DLD1 (cell line): ENCODE measurements around the gene WNK4.
"Not testable (repeated sequence)": the region's sequence is repeated elsewhere in the genome, so short reads cannot be mapped to it uniquely, and the experiment has no call there.

Source experiments
- in situ Hi-C: cut with HindIII; loops from 2 replicates; pipeline ENCODE4 v1.10.0; 2017; ENCODE audit warnings: low sequenced_read_pairs

Gene WNK4

DNA sequence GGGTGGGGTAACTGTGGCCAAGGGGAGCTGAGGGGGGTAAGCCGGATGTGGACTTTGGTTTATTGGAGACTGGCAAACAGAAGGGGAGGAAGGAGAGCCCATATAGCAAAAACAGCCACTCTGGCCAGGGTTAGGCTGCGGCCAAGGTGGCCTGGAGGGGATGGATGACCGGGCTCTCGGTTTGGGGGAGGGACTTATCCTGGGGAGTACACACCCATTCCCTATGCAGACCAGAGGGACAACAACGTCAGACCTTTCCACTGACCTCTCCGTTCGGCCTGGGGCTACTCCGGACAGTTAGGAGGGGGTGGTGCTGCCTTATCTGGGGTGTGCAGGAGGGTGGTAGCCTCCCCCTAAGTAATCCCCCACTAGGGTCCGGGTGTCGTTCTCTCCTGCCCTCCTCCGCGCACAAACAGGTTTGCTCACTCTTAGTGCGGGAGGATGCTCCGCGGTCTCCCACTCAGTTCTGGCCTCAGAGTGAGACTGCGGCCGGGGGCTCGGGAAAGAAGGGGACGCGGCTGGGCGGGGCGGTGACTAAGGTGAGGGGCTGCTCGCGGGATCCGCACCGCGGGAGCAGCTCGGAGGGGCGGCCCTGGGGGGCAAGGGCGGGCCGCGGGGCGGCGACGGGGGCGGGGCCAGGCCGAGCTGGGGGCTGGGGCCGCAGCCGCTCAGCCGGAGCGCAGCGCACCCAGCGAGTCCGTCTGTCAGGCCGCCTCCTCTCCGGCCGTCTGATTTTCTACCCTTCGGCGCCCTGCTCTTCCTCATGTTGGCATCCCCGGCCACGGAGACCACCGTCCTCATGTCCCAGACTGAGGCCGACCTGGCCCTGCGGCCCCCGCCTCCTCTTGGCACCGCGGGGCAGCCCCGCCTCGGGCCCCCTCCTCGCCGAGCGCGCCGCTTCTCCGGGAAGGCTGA, at the start of gene WNK4:
Gene WNK4 (plus strand): TSS at position 675 of the 915 bp plus-strand sequence. CDS start 89 bp downstream, at position 764.
- in situ Hi-C loops = loop anchor here (10.0 kb wide), 1 partner anchor 175 kb away; the partner anchor contains the start of genes RETREG3 and TUBG1

DNA sequence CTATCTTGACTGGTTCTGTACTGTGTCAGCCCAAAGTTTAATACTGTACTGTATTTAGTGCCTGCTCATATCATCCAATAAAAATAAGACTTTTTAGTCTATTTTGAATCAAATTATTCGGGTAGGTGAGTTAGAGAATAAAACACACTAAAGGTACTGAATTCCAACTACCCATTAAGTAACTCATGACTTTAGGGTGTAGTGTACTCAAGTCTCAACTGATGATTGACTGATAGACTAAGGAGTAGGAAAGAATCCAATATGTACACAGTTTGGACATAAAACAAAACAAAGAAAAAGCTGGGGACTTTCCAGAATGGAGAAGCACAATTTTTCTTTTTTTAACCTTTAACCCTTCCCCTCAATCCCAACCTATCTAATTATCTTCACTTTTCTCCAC, 39.7 kb upstream of the WNK4 start:
- in situ Hi-C loops = no loop called here

DNA sequence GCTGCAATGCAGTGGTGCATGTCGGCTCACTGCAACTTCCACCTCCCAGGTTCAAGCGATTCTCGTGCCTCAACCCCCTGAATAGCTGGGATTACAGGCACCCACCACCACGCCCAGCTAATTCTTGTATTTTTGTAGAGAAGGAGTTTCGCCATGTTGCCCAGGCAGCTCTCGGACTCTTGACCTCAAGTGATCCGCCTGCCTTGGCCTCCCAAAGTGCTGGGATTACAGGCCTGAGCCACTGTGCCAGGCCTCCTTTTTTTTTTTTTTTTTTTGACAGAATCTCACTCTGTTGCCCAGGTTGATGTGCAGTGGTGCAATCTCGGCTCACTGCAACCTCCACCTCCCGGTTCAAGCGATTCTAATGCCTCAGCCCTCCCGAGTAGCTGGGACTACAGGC, 37.5 kb upstream of the WNK4 start:
- in situ Hi-C loops = not testable (repeated sequence)

DNA sequence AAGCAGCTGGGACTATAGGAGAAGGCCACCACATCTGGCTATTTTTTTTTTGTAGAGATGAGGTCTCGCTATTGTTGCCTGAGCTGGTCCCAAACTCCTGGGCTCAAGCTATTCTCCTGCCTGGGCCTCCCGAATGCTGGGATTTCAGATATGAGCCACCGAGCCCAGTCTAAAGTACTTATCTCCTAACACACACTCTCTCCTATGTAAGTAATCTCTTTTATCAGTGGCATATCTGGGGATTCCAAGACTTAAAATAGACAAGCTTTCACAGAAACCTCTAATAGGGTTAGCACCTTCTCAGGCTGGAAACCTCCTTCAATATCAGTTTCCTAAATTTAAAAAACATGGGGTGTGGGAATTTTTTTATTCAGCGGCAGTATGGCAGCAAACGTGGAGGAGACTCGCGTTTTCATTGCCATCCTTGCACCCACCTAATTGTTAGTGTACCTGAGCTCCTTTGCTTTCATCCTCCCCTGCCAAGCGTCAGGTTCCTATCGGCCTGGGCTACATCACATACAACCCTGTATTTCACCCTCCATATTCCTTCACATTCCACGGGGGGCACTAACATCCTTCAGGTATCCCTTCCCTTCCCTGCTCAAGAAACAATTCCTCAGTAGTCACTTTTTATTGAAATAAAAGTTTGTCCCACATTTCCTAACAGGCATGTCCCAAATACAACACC, 36.7 kb upstream of the WNK4 start:
- in situ Hi-C loops = no loop called here

- in situ Hi-C loops = no loop called here
These were observed 36.1 kb upstream of the WNK4 start for GRCh38 chr17:42744283-42744805.

- in situ Hi-C loops = no loop called here
These were observed 35.4 kb upstream of the WNK4 start, which contains the start of gene EZH1 for GRCh38 chr17:42744806-42745617. Gene EZH1, minus strand, starts transcription at chr17:42745040. Its CDS starts 16,099 bp downstream, at chr17:42728941.

DNA sequence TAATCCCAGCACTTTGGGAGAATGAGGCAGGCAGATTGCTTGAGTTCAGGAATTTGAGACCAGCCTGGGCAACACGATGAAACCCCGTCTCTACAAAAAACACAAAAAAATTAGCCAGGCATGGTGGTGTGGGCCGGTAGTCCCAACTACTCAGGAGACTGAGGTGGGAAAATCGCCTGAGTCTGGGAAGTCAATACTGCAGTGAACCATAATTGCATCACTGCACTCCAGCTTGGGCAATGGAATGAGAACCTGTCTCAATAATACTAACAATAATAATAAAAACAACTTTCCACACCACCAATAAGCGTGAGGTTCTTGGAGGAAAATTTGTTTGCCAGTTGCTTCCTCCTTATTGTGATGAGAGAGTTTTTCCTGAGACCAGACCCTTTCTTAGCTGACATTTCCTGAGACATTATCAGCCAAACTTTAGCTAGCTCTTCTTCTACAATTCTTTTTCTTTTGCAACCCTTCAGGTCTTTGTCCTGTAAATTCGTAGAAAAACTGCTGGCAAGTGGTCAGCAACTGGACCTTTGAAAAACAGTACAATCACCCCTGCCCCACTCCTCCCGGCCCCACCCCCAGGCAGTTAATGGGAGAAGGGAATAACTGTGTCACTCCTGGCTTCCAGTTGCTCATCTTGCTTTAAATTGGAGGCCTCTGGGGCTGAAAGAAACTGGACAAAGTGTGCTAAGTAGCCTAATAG, 32.1 kb upstream of the WNK4 start:
- in situ Hi-C loops = no loop called here

DNA sequence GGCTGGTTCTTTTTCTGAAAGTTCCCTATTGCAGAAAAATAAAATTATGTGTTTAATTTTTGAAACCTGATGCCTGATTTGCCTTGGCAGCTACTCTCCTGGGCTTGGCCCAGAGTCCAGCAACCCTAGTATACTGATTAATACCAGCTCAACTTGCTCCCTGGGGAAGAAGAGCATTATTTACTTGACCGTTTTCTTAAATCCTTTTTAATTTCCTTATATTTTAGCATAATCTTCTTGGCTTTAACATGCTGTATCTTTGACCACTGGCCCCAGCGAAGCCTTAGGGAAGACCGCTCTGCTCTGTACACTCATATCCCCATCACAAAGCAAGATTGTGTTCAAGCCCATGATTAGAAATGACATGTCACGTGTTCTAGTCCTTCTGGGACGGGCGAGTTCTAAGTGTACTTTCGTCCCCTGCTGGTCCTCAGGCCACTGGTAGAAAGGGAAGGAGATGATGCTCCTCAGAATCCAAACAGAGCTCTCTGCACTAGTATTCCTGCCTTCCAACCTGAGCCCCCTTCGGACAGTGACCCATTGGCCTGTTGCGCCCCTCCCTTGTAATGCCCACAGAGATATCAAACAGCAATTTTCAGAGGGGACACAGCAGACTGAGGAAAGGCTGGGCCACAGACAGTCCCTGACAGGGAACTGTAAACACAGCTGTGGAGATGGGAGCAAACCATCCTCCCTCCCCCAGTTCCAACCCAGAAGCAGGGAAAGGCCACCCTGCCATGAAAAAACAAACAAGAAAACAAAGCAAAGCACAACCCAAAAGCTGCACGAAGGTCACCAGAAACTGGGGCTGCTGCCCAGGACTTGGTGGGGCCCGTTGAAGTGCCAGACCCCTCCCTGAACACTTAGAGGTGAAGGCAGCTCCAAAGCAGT, 31.3 kb upstream of the WNK4 start:
- in situ Hi-C loops = no loop called here

GRCh38 chr17:42750739-42751344, 29.6 kb upstream of the WNK4 start:
- in situ Hi-C loops = no loop called here

- in situ Hi-C loops = no loop called here
These were observed 28.8 kb upstream of the WNK4 start for GRCh38 chr17:42751628-42752027.

- in situ Hi-C loops = no loop called here
These were observed 25.6 kb upstream of the WNK4 start for GRCh38 chr17:42754782-42755181.

DNA sequence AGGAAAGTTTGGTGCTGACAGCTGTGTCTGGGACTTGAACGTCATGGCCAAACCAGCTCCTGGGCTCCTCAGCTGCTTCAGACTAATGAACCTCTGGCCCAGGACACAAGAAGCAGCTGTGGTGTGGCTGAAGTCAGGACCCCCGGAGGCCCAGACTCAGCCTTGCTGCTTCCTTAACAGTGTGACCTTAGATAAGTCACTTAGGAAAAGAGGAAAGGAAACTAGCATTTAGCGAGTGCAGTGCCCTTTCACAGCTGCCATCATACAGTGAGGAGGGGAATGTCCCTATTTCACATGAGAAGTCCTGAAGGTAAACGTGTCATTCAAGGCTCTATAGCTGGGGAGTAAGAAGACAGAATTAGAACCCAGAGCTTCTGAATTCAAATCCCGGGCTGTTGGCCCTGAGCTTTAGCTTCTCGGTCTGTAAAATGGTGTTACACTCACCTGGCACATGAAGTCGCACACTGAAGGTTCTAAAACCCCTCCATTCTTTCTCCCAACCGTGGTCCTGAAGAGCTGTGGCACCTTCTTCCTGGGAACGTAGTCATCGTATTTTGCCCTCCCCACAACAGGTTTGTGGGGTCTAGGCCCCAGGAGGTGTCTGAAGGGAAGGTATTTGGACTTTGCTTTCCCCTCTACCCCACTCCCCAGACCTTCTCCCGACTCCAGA, 20.3 kb upstream of the WNK4 start:
- in situ Hi-C loops = no loop called here

GRCh38 chr17:42760652-42761581, 19.5 kb upstream of the WNK4 start, which contains the start of gene RAMP2:
Gene RAMP2, plus strand, starts transcription at chr17:42761227. Its CDS starts 35 bp downstream, at chr17:42761262.
- in situ Hi-C loops = no loop called here

- in situ Hi-C loops = no loop called here
These were observed 18.8 kb upstream of the WNK4 start for GRCh38 chr17:42761638-42762037.

- in situ Hi-C loops = no loop called here
These were observed 14.3 kb upstream of the WNK4 start for GRCh38 chr17:42766124-42766523.

DNA sequence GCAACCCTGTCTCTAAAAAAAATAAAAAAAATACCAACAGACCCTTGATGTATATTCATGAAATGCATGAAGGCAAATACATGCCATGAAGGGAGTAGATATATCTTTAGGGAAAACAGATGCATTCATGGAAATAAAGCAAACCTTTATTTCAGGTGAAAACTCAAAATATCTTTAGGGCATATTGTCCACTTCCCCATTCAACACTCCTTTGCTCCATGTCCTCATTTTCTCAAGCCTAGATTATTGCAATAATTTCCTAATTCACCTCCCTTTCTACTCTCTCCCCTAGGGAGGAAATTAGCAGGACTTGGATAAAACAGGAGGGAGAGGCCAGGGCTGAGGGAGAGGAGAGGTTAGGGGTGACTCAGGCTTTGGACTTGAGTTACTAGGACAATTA, 12.9 kb upstream of the WNK4 start:
- in situ Hi-C loops = no loop called here

GRCh38 chr17:42768006-42768405, 12.4 kb upstream of the WNK4 start:
- in situ Hi-C loops = not testable (repeated sequence)
